Measurements from ENCODE around the gene ZNF618. TPM values are rescaled to one million over a fixed set of nuclear protein-coding genes. Genes with fewer than 3 reads are reported as not detected.

The ZNF618 gene
- total RNA-seq, 2 donors from 2014 or later = 11.9 to 17.1 TPM

- Histone ChIP-seq H3K27me3 (no peaks in the 10 kb centered on the region), H3K27ac (no peak overlapping the region), H3K36me3 (replicated peaks in 1 of 2; ENCODE audit: insufficient read depth in 1 of 2, low read depth in 2 of 2) (no peaks in the 10 kb centered on the region), H3K9me3 (no peaks in the 10 kb centered on the region), H3K4me3 (no peak overlapping the region), H3K4me1 (no peaks in the 10 kb centered on the region)
- WGBS, 2 donors = 92 to 93% methylated on average over 6 to 8 of the region's 8 CpGs
- ATAC-seq = no peak
- TF ChIP-seq POLR2A (IDR thresholded peaks at IDR 0.05) (no peak), CTCF (IDR thresholded peaks at IDR 0.05) (no peak)
- peak in 2 of 4 donors; percentile 2 to 6 for DNase-seq
- intact Hi-C loops (cut with DNase I) = no loop called here
These were observed 124.7 kb downstream of the ZNF618 start for GRCh38 chr9:114000671-114001409.

- no peak for DNase-seq
- 50 to 67% methylated on average over 2 to 3 of the region's 3 CpGs for WGBS, 2 donors
These were observed 125.2 kb downstream of the ZNF618 start for GRCh38 chr9:114001410-114001685.

GRCh38 chr9:114001794-114002261 is 125.7 kb downstream of the ZNF618 start:
- 89 to 93% methylated on average over 9 to 12 of the region's 12 CpGs for WGBS, 2 donors
- H3K36me3 ChIP-seq (replicated peaks in 1 of 2; ENCODE audit: insufficient read depth in 1 of 2, low read depth in 2 of 2) = no peaks in the 10 kb centered on the region
- H3K4me3 ChIP-seq = no peak overlapping the region
- H3K4me1 ChIP-seq = no peaks in the 10 kb centered on the region
- H3K27ac ChIP-seq = no peak overlapping the region
- intact Hi-C loops (cut with DNase I) = no loop called here
- no peak for ATAC-seq
- H3K27me3 ChIP-seq = no peaks in the 10 kb centered on the region
- peak in 2 of 4 donors; percentile 9 for DNase-seq
- TF ChIP-seq POLR2A (IDR thresholded peaks at IDR 0.05) (no peak), CTCF (IDR thresholded peaks at IDR 0.05) (no peak)
- no peaks in the 10 kb centered on the region for H3K9me3 ChIP-seq

More at GRCh38 chr9:114001410-114001685, 125.2 kb downstream of the ZNF618 start:
- Histone ChIP-seq H3K36me3 (replicated peaks in 1 of 2; ENCODE audit: insufficient read depth in 1 of 2, low read depth in 2 of 2) (no peaks in the 10 kb centered on the region), H3K27me3 (no peaks in the 10 kb centered on the region), H3K27ac (no peak overlapping the region), H3K4me1 (no peaks in the 10 kb centered on the region), H3K9me3 (no peaks in the 10 kb centered on the region), H3K4me3 (no peak overlapping the region)
- no peak for ATAC-seq
- intact Hi-C loops (cut with DNase I) = no loop called here
- no peak for TF ChIP-seq CTCF (IDR thresholded peaks at IDR 0.05)
- no peak for TF ChIP-seq POLR2A (IDR thresholded peaks at IDR 0.05)

GRCh38 chr9:114002271-114002985 is 126.3 kb downstream of the ZNF618 start:
- Histone ChIP-seq H3K4me3 (no peak overlapping the region), H3K27ac (no peak overlapping the region), H3K9me3 (no peaks in the 10 kb centered on the region), H3K27me3 (no peaks in the 10 kb centered on the region), H3K4me1 (no peaks in the 10 kb centered on the region), H3K36me3 (replicated peaks in 1 of 2; ENCODE audit: insufficient read depth in 1 of 2, low read depth in 2 of 2) (no peaks in the 10 kb centered on the region)
- intact Hi-C loops (cut with DNase I) = no loop called here
- ATAC-seq (no peak), DNase-seq (peak in 3 of 4 donors; percentile 4 to 9 (median 7))
- 91% methylated on average over 11 to 14 of the region's 14 CpGs for WGBS, 2 donors
- TF ChIP-seq POLR2A (IDR thresholded peaks at IDR 0.05) (no peak), CTCF (IDR thresholded peaks at IDR 0.05) (no peak)
